NCI-H2227 (cell line): ENCODE results near the gene TRABD.

ENCODE experiments used
- DNase-seq: peaks from one replicate; lab custom pipeline; 2025; ENCODE audit not compliant: unreplicated experiment; lab: John Stamatoyannopoulos, UW

Gene TRABD

DNA sequence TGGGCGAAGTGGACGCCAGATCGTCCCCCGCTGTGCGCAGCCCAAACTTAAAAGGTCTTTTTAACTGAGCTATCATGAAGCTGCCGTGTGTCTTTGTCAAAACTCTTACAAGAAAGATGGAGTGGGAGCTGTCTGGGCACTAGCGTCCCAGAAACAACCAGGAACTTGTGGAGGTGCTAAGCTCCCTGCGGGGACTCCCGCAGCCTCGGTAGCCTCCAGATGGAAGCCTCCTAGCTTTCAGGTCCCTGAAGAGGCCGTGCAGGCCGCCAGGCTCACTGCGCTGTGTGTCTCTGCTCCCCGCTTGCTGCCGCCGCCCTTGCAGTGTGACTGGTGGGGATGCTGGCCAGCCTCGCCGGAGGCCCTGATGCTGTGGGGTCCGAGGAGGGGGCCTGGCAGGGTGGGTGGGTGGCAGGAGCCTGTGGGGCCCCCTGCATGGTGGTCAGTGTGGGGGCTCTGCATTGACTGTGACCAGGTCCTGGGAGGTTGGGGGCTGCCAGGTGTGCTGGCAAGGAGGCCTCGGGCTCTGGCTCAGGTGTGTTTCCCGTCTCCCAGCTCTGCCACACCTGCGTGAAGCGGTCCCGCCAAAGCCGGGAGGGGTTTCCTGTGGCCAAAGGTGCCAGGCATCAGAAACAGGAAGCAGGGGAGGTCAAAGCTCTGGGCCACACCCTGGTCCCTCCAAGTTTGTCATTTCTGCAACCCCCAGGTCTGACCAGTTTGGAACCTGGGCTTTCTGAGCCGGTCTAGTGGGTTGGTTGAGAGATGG is 1.2 kb downstream of the TRABD start:
- DNase-seq, result no peak

DNA sequence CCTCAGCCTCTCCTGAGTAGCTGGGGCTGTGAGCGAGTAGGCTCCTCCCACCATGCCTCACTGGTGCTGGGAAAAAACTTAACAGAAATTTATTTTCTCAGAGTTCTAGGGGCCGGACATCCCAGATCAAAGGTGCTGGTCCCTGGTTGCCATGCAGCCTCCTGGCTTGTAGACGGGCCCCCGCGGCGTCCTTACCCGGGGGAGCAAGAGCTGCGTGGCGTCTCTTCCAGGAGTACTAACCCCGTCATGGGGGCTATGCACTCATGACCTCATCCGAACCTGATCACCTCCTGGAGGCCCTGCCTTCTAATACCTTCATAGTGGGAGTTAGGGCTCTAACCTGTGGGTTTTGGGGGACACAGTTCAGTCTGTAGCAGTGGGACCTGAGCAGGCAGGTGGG is 2.6 kb downstream of the TRABD start:
- no peak for DNase-seq

DNA sequence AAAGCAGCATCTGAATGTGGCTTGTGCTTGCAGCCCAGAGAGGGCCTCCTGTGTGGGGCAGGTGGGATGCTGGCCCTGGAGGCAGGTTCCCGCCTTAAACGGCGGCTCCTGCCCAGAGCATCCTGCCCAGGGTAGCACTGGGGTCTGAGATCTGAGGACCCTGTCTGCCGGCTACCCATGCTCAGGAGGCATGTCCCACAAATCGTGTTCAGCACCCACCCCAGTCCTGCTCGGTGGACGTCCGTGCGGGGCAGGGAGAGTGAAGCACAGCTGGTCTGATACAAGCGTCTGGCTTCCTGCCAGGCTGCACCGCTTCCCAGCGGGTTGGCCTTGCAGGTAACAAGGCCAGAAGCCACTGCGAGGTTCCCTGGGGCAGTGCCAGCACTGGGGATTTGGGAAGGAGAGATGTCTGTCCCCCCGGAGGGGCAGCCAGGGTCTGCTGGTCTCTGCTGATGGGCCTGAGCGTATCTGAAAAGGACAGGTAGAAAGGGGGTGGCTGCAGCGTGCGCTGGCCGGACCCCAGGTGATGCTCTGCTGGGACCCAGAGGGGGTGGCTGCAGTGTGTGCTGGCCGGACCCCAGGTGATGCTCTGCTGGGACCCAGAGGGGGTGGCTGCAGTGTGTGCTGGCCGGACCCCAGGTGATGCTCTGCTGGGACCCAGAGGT is 3.6 kb downstream of the TRABD start:
- no peak for DNase-seq

DNA sequence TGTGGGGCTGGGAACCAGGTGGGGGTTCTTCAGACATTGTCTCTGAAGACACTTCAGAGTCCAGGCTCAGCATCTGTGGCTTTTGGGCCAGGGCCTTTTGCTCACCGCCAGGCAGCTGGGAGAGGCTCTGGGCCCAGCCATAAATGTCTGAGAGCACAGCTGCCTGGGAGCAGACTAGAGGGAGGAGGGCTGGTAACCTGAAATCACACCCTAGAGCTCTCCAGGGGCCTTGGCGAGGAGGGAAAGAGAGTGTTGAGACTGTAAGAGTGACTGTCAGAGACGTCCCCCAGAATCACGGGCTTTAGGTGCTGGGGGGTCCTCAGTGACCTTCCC is 4.1 kb downstream of the TRABD start:
- peak; percentile 30 for DNase-seq

DNA sequence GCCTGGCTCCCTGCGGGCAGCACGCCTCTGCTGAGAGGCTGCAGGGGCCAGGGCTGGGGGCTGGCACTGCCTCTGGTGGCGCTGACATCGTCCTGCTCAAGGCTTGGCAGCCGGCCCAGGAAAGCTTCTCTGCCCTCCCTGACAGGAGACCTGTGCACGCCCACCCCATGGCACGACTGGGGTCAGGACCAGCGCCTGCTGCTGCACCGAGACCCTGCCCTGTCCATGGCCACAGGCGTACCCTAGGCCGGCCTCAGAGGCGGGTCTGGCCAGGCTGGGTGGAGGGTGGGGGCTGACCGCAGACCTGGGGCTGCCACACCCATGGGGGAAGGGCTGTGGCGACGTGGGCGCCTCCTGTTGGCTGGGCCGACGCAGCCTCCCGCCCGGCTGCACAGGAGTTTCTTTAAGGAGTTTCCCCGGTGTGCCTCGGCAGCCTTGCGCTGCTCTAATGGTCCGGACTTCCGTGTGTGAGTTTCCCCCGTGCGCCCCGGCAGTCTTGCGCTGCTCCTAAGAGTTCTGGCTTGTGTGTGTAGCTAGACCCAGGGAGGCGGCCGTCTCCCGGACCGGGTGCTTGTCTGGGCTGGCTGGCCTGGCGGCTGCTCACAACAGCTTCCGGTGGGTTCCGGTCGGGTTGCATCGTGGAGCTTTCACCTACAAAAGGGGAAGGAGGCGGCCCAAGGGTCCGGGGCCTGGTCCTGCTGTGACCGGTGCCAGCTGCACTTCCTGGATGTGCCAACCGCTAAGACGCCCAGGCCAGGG is 4.6 kb downstream of the TRABD start:
- DNase-seq, result peak; percentile 69

DNA sequence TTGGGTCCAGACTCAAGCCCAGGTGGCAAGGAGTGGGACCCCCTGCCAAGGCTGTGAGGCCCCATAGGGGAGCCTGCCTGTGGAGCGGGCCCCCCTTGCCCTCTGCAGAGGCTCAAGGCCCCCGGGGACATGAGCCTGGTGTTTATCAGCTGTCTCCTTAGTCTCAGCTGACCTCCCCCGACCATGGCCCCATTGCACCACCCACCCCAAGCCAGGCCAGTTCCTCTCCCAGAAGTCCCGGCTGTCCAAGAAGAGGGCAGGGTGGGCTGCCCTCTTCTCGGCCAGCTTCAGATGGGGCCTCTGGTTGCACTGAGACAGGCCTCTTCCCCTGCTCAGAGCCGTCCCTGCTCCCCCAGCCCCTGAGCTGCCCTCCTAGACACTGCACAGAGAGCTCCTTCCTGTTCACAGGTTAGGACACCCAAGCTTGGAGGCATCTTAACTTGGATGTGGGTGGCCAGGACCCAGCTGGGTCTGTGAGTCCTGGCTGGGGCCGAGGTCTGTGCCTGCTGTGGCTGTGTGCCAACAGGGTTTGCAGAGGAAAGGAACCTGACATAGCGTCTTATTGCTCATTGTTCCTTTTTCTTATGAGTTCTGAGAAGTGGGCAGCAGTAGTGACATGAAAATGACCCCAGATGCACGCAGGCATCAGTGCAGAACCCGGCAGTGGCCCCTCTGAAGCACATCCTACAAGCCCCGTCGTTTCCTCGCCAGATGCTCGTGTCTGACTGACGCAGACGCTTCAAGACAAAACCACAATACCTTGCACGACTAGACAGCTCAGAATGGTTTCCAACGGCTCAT is 5.4 kb downstream of the TRABD start:
- DNase-seq, result no peak

DNA sequence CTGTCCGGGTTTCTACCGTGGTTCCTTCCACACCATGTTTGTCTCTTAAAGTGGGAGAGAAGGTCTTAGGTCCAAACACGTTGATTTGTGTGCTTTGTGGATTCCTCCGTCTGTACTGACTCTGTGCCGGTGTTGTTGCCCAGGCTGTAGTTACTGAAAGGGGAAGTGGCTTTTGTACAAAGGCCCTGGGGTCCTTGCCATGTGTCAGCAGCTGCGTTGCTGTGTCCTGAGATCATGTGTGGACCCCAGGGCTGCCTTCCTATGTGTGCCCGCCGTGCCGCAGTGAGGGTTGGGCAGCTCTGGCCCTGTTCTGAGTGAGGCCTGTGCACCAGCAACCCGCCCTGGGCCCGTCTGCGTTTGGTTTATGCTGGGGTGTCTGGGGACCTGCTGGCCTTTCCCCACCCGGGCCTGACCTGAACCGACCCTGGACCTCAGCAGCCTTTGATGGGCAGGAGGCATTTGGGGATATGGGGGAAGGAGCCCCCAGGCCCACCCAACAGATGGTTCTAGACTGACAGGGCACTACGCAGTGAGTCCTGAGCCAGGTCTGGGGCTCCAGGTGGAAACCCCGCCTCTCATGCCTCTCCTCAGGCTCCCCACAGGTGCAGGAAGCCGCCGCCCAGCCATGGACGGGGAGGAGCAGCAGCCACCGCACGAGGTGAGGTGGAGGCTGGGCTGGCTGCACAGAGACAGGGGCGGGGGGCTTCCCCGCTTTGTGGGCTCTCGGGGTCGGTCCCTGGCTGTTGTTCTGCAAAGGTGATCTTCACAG is 6.9 kb downstream of the TRABD start:
- DNase-seq, result no peak

DNA sequence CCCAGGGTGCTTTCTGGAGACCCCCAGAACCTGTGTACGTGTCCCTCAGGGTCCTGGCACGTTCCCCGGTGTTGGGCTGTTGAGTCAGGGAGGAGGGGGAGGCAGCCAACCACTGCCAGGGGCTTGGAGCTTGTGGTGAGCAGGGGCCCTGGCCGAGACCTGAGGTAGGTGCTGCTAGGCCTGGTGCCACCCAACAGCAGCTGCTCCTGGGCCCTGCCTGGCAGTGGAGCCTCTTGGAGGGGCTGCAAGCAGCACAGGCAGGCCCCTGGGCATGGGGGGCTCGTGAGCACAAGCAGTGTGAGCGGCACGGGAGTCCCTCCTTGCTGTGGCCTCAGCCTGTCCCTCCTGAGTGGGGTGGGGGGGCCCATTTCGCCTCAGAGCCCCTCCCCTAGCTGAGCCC is 7.9 kb downstream of the TRABD start:
- no peak for DNase-seq

DNA sequence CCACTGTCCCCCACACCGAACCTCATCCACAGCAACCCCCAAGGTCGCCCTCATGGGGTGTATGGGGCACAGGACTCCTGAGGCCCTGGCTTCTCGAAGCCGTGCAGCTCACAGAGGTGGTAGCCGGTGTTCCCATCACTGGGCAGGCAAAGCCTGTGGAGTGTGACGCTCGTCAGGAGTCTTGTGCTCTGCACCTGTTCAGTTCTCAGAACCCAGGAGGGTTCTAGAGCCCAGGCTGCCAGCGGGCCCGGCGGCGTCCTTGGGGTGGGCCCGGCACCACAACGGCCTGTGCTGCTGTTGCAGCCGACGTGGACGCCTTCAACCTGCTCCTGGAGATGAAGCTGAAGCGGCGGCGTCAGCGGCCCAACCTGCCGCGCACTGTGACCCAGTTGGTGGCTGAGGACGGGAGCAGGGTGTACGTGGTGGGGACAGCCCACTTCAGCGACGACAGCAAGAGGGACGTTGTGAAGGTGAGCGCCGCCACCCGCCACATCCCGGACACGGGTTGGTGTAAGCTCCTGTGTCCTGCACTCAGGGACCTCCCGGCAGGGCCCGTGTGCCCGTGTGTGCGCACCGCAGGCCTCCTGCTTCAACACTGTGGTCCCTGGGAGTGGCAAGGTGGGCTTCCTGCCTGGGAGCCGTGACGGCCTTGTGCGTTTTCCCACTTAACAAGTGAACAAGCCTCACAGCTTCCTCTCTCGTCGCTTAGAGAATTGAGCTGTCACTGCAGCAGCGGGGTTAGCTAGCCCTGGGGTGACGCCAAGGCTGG is 8.5 kb downstream of the TRABD start:
- DNase-seq, result no peak

DNA sequence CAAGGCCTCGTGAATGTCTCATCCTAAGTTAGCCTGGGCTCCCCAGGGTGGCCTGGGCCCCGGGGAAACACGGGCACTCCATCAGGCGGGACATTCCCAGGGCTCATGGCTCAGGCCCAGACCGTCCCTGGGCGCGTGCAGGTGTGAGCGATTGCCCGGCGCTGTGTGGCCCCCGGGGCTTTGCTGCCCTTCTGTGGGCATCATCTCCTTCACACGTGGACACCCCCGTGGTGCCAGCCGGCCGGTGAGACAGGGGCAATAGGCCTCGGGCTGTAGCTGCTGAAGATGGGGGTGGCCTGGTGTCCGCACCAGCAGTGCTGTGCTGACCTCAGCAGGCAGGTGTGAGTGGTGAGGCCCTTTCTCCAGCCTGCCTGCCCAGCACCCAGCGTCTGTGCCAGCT is 10.5 kb downstream of the TRABD start:
- no peak for DNase-seq

DNA sequence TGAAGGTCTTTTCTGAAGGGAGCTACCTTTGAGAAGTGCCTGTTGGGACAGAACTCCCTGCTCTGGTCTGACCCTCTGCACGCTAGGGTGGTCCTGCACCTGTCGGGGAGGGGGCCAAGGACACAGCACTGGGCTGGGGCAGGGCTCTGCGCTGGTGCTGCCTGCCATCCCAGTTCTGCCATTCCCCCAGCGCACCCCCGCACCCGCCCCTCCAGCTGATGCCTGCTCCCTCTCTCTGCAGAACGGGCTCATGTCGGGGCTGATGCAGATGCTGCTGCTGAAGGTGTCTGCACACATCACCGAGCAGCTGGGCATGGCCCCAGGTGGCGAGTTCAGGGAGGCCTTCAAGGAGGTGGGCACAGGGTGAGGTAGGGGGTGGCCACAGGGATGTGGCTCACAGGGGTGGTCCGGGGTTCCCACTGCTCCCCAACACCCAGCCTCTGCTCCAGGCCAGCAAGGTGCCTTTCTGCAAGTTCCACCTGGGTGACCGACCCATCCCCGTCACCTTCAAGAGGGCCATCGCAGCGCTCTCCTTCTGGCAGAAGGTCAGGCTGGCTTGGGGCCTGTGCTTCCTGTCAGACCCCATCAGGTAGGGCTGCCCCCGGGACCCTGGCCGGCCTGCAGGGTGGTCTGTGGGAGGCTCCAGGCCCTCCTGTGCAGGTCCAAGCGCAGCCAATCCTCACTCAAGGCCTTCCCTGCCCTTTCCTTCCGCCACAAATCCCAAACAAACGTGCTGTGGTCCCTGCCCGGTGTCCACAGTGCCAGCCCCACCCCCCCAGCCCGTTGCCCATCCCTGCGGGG is 11.5 kb downstream of the TRABD start:
- DNase-seq, result no peak

DNA sequence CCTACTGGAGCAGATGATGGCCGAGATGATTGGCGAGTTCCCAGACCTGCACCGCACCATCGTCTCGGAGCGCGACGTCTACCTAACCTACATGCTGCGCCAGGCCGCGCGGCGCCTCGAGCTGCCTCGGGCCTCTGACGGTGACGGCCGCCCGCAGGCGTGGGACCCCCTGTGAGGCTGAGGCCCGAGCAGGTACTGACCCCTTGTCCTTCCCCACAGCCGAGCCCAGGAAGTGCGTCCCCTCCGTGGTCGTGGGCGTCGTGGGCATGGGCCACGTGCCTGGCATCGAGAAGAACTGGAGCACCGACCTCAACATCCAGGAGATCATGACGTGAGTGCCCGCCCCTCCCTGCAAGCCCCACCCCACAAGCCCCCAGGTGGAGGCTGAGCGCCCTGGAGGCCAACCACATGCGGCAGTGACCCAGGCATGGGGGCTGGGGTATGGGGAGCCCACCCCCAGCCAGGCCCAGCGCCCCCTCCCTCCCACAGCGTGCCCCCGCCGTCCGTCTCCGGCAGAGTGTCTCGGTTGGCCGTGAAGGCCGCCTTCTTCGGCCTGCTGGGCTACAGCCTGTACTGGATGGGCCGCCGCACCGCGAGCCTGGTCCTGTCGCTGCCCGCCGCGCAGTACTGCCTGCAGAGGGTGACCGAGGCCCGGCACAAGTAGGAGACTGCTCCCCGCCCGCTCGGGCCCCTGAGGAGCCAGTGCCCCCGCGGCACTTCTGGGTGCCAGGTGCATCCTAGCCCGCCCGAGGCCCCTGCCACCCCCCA is 12.3 kb downstream of the TRABD start:
- DNase-seq, result no peak

DNA sequence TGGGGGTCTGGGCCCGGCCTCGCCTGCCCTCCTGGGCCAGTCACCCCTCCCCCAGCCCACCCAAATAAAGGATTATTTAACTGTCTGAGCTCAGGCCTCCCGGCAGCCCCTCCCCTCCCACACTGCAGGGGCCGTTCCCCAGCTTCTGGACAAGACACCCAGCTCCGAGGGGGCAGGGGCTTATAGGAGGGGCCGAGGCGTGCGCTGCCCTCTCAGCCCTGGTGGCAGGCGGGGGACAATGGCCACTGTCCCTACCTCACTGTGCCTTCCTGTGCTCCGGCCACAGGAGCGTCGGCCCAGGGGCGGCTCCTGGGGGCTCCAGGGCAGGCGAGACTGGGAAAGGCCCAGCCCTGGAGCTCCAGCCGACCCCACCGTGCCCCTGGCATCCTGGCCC is 12.9 kb downstream of the TRABD start:
- no peak for DNase-seq

DNA sequence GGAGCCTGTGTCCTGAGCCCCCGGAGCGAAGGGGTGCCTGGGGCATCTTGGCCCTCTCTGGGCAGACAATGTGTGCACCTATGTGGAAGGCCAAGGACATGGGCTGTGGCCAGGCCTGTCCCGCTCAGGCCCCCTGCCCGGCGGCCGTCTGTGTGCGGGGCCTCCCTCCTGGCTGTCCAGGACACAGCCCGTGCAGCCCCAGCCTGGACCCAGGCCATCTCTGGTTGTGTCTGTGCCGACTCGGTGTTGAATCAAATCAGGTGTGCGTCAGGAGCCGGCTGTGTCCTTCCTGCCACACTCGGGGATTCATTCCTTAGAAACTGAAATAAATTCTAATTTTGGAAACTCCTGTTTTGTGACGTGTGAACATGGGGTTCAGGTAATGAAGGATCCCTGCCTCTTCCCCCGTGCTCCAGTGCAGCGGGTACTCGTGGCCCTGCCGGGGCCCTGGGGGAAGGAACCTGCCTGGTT is 13.6 kb downstream of the TRABD start:
- DNase-seq, result no peak

DNA sequence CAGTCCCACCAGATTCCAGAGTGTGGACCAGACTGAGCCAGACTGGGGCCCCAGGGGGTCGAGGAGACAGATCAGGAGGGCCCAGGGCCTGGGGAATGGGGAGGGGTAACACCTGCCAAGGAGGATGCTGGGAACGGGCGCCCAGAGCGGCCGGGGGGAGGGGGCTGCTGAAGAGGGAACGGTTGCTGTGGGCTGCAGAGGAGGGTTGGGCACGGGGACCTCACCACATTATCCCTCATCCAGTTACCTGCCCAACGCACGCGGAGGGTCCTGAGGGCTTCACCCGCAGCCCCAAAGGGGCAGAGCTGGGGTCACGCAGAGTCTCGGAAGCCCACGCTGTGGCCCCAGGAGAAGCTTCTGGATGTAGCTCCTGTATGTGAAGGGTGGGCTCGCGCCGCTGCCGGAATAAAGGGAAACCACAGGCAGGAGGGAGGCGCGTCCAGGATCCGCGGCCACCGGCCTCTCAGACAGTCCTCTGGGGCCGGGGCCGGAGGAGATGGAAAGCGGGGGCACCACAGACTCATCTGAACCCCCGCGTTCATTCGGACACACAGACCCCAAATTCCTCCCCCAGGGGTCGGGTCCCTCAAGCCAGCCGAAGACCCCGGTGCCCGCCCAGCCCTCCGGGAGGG is 14.2 kb downstream of the TRABD start:
- DNase-seq, result peak; percentile 39

DNA sequence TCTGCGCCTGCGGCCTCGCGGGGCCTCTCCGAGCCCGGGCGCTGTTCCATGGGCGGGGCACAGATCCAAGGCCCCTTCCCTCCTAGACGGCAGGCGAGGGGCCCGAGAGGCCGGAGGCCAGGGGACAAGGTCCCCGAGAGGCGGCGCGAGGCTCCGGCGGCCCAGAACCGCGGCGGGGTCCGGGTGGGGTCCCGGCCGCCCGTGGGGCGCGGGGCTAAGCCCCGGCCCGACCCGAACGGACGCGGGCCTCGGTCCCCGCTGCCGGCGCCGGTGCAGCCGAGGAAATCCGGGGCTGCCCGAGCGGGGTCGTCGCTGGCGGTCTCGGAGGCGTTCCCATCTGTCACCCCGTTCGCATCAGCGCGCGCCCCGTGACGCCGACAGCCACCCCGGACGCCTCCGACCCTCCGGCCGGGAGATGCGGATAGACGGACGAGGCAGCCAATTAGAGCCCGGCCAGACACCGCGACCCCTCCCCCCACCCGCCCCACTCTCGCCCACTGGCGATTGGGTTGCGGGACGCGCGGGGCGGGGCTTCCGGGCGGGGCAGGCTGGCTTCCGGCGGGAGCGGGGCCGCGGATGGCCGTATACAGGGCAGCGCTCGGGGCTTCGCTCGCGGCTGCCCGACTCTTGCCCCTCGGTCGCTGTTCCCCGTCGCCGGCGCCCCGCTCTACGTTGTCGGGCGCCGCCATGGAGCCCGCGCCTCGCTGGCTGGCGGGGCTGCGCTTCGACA is 14.9 kb downstream of the TRABD start, which contains the start of gene SELENOO:
Gene SELENOO, plus strand, starts transcription at position 551 of the 730 bp plus-strand sequence. Its CDS starts 26 bp downstream, at position 577.
- DNase-seq, result peak; percentile 86
